G401.6 (cell line): ENCODE data around the gene ZNF630.
A peak's percentile ranks its signal among the peaks of the same experiment; 100 is the strongest.
"Not testable (repeated sequence)": the region's sequence is repeated elsewhere in the genome, so short reads cannot be mapped to it uniquely, and the experiment has no call there.

Experiments used
- FAIRE-seq: peaks from 2 replicates; lab custom pipeline; 2012; peaks lifted over from hg19 to GRCh38; lab: Jason Lieb, UNC

ZNF630 gene

GRCh38 chrX:48028091-48028490 is 43.3 kb downstream of the ZNF630 start:
- FAIRE-seq, result no peak

DNA sequence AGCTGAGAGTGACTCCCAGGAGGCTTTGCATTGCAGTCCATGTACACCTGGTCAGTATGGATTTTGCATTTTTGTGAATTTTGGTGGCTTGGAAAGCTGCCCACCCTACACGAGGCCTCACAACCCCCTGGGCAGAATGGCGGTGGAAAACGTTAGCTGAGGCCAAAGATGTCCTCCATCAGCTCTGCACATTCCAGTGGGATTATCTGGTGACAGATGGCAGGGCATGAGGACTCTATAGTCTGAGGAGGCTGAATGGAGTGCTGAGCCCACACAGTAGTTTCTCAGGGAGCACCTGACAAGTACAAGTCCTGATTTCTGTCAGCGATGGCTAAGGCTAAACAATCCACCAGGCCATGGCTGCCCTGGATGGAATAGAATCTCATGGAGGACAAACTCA is 43.9 kb downstream of the ZNF630 start:
- not testable (repeated sequence) for FAIRE-seq

- peak; percentile 77 for FAIRE-seq
Measured at GRCh38 chrX:48025561-48025960, 45.9 kb downstream of the ZNF630 start.

DNA sequence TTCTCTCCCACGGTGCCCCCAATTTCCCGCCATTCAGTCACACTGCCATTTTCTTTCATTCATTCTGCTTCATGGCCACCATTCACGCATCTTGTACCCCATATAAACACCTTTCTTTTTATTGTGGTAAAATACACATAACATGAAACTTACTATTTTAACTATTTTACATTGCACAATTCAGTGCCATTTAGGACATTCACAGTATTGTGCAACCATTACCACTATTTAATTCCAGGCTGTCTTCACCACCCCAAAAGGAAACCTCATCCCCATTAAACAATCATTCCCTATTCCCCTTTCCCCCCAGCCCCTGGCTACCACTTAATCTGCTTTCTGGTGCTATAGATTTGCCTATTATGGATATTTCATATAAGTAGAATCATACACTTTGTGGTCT is 48.7 kb downstream of the ZNF630 start:
- FAIRE-seq, result no peak

- no peak for FAIRE-seq
Measured at GRCh38 chrX:48022100-48022499, 49.3 kb downstream of the ZNF630 start.

GRCh38 chrX:48021026-48021900 is 50.2 kb downstream of the ZNF630 start:
- FAIRE-seq, result peak; percentile 76

DNA sequence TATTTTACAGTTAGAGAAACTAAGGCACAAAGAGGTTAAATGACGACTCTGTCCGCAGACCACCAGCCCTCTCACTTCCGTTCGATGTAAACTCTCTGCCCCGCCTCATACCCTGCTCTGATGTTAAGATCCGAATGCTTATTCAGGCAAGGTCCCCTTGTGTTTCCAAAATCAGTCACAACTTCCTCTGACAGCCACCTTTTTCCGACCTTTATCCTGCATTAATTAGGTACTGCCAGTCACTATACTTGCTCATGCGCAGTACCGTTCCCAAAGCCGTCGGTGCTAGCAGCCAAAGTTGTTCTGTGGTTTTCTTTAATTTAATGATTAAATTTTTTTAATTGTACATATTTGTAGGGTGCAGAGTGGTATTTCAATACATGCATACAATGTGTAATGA is 51.0 kb downstream of the ZNF630 start:
- FAIRE-seq, result not testable (repeated sequence)

- not testable (repeated sequence) for FAIRE-seq
Measured at GRCh38 chrX:48019892-48020291, 51.5 kb downstream of the ZNF630 start.

DNA sequence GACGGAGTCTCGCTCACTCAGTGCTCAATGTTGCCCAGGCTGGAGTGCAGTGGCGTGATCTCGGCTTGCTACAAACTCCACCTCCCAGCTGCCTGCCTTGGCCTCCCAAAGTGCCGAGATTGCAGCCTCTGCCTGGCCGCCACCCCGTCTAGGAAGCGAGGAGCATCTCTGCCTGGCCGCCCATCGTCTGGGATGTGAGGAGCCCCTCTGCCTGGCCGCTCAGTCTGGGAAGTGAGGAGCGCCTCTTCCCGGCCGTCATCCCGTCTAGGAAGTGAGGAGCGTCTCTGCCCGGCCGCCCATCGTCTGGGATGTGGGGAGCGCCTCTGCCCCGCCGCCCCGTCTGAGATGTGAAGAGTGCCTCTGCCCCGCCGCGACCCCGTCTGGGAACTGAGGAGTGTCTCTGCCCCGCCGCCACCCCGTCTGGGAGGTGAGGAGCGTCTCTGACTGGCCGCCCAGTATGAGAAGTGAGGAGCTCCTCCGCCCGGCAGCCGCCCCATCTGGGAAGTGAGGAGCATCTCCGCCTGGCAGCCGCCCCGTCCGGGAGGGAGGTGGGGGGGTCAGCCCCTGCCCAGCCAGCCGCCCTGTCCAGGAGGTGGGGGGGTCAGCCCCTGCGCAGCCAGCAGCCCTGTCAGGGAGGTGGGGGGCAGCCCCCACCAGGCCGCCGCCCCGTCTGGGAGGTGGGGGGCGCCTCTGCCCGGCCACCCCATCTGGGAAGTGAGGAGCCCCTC is 54.7 kb downstream of the ZNF630 start:
- not testable (repeated sequence) for FAIRE-seq

GRCh38 chrX:48009445-48009960 is 61.9 kb downstream of the ZNF630 start:
- FAIRE-seq, result not testable (repeated sequence)
